ENCODE results near the gene PPP1R7.

DNA sequence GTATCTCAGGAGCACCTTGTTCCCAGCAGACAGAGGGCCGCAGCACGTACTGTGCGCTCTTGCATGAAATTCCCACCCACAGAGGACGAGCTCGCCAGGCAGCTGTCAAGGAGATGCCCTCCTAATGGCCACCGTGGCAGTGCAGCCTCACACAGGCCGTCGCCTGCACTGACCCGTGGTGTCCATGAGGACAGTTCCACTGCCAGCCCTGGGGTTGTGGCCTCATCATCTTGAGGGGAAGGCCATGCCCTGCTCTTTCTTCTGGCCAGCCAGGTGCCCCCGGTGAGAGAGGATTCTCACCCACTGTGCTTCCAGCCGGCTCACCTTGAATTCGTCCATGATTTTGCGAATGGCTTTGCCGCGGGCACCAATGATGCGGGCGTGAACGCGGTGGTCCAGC is 80.2 kb downstream of the PPP1R7 start:
- TF ChIP-seq TCF12 (IDR thresholded peaks at IDR 0.05; ENCODE audit: low read depth) (no peak), CREB1 (IDR thresholded peaks at IDR 0.05; ENCODE audit: low read depth) (no peak), EGR1 (IDR thresholded peaks at IDR 0.05) (no peak), RAD21 (IDR thresholded peaks at IDR 0.05; ENCODE audit: low read depth) (no peak), NFIC (IDR thresholded peaks at IDR 0.05) (no peak), EP300 (IDR thresholded peaks at IDR 0.05; ENCODE audit: borderline replicate concordance) (no peak), TAF1 (IDR thresholded peaks at IDR 0.05; ENCODE audit: low read depth) (no peak)
- TF ChIP-seq, protein P1, sequence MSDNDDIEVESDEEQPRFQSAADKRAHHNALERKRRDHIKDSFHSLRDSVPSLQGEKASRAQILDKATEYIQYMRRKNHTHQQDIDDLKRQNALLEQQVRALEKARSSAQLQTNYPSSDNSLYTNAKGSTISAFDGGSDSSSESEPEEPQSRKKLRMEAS (IDR thresholded peaks at IDR 0.05): no peak
- TF ChIP-seq, protein P2, sequence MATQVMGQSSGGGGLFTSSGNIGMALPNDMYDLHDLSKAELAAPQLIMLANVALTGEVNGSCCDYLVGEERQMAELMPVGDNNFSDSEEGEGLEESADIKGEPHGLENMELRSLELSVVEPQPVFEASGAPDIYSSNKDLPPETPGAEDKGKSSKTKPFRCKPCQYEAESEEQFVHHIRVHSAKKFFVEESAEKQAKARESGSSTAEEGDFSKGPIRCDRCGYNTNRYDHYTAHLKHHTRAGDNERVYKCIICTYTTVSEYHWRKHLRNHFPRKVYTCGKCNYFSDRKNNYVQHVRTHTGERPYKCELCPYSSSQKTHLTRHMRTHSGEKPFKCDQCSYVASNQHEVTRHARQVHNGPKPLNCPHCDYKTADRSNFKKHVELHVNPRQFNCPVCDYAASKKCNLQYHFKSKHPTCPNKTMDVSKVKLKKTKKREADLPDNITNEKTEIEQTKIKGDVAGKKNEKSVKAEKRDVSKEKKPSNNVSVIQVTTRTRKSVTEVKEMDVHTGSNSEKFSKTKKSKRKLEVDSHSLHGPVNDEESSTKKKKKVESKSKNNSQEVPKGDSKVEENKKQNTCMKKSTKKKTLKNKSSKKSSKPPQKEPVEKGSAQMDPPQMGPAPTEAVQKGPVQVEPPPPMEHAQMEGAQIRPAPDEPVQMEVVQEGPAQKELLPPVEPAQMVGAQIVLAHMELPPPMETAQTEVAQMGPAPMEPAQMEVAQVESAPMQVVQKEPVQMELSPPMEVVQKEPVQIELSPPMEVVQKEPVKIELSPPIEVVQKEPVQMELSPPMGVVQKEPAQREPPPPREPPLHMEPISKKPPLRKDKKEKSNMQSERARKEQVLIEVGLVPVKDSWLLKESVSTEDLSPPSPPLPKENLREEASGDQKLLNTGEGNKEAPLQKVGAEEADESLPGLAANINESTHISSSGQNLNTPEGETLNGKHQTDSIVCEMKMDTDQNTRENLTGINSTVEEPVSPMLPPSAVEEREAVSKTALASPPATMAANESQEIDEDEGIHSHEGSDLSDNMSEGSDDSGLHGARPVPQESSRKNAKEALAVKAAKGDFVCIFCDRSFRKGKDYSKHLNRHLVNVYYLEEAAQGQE (IDR thresholded peaks at IDR 0.05; ENCODE audit: low read depth): no peak

Measured in Ishikawa (cell line).